ENCODE results near the gene HOXD10. TPM values are rescaled to one million over a fixed set of nuclear protein-coding genes. Genes with fewer than 3 reads are reported as not detected.

Gene HOXD10
- total RNA-seq, 1 experiment from 2014 or later: 88.6 TPM

DNA sequence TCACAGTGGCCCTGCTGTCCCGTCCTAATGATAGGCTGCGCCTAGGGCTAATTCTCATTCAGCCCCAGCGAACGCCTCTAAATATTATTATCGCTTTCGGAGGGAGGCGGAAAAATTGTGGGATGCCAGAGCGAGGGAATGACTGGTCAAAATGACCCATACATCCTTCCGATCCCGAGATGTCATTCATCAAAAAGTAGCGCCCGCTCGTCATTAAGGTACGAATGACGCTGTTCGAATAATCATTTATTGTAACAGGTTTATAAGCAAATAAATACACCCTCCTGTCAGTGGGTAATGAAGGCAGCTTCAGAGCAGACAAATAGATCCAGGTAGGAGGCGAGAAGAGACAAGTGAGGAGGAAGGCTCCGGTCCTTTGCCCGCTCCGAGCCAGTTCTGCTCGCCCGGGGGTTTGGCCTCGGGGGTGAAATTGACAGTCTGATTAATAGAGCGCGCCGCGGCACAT lies 32.7 kb upstream of the HOXD10 start, which contains the start of gene EVX2:
EVX2 (minus strand) TSS at position 167 of the 466 bp plus-strand sequence. CDS start 186 bp downstream, outside the sequence.
- intact Hi-C loops (cut with micrococcal nuclease; ENCODE audit: unreplicated experiment): loop anchor here (2.0 to 5.0 kb wide), 3 partner anchors 82 to 972 kb away; partner anchors contain the start of gene LNPK
- TF ChIP-seq, protein P1, sequence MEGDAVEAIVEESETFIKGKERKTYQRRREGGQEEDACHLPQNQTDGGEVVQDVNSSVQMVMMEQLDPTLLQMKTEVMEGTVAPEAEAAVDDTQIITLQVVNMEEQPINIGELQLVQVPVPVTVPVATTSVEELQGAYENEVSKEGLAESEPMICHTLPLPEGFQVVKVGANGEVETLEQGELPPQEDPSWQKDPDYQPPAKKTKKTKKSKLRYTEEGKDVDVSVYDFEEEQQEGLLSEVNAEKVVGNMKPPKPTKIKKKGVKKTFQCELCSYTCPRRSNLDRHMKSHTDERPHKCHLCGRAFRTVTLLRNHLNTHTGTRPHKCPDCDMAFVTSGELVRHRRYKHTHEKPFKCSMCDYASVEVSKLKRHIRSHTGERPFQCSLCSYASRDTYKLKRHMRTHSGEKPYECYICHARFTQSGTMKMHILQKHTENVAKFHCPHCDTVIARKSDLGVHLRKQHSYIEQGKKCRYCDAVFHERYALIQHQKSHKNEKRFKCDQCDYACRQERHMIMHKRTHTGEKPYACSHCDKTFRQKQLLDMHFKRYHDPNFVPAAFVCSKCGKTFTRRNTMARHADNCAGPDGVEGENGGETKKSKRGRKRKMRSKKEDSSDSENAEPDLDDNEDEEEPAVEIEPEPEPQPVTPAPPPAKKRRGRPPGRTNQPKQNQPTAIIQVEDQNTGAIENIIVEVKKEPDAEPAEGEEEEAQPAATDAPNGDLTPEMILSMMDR (conservative IDR thresholded peaks at IDR 0.05; ENCODE audit: low read depth, low read length): no peak
- TF ChIP-seq EZH2 (IDR thresholded peaks at IDR 0.05; ENCODE audit: borderline replicate concordance, low read depth, low read length, poor library complexity, severe bottlenecking): no peak
- POLR2A ChIA-PET (ENCODE audit: low non-redundant PET): no interaction called here
- Histone ChIP-seq H3K4me1 (ENCODE audit: insufficient read depth, low read length, poor library complexity, severe bottlenecking) (peaks cover 31% of the 10 kb centered on the region), H3K27me3 (replicated peaks; ENCODE audit: insufficient read depth, low read depth, low read length, poor library complexity) (peaks cover 65% of the 10 kb centered on the region), H3K4me3 (ENCODE audit: low read depth, low read length, poor library complexity, severe bottlenecking) (peak within 1 kb of the TSS; percentile 45), H3K9me3 (ENCODE audit: low read depth, low read length, poor library complexity, severe bottlenecking) (no peaks in the 10 kb centered on the region), H3K36me3 (ENCODE audit: insufficient read depth, low read length, poor library complexity, severe bottlenecking) (no peaks in the 10 kb centered on the region), H3K27ac (ENCODE audit: low read depth, low read length, poor library complexity, severe bottlenecking) (no peak within 1 kb of the TSS)
- no TSS peak for BruUV-seq (replicated peaks)
- DNase-seq (ENCODE audit: low spot score): no peak
- CTCF ChIA-PET: interaction anchor here (0.5 to 0.6 kb wide), 2 partner anchors 149 to 710 kb away, joined by 3 to 6 read pairs; no protein-coding TSS in a partner anchor

DNA sequence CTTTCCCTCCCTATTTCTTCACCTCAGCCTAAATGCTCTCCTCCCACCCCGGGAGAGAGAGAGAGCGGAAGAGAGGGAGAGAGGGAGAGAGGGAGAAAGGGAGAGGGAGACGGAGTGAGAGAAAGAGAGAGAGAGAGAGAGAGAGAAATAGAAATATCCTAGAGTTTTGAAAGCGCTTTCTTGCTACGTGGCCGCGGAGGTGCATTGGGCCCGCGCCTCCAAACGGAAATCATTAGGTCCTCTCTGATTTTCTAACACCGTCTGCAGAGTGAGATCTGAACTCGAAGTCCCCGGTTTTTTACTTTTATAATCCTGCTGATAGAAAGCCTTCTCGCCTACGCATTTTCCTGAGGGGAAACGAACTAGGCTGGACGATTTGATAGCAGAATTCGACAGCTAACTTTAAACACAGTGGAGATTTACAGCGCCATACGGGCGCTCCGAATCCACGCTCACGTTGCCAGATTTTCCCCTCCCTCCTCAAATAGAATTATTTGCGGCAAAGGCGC lies 31.9 kb upstream of the HOXD10 start:
- no TSS peak for BruUV-seq (replicated peaks)
- CTCF ChIA-PET: interaction anchor here (1.0 to 1.9 kb wide), 3 partner anchors 13 to 717 kb away, joined by 4 to 9 read pairs (median 5); no protein-coding TSS in a partner anchor
- TF ChIP-seq, protein P1 (conservative IDR thresholded peaks at IDR 0.05; ENCODE audit: low read depth, low read length): no peak
- no peak for TF ChIP-seq EZH2 (IDR thresholded peaks at IDR 0.05; ENCODE audit: borderline replicate concordance, low read depth, low read length, poor library complexity, severe bottlenecking)
- H3K4me1 ChIP-seq (ENCODE audit: insufficient read depth, low read length, poor library complexity, severe bottlenecking): peaks cover 28% of the 10 kb centered on the region
- POLR2A ChIA-PET (ENCODE audit: low non-redundant PET): no interaction called here
- H3K9me3 ChIP-seq (ENCODE audit: low read depth, low read length, poor library complexity, severe bottlenecking): no peaks in the 10 kb centered on the region
- H3K27me3 ChIP-seq (replicated peaks; ENCODE audit: insufficient read depth, low read depth, low read length, poor library complexity): peaks cover 57% of the 10 kb centered on the region
- intact Hi-C loops (cut with micrococcal nuclease; ENCODE audit: unreplicated experiment): loop anchor here (2.0 to 5.0 kb wide), 6 partner anchors 82 to 972 kb away; partner anchors contain the start of gene LNPK
- H3K4me3 ChIP-seq (ENCODE audit: low read depth, low read length, poor library complexity, severe bottlenecking): peak overlapping the region; percentile 45
- H3K36me3 ChIP-seq (ENCODE audit: insufficient read depth, low read length, poor library complexity, severe bottlenecking): no peaks in the 10 kb centered on the region
- no peak overlapping the region for H3K27ac ChIP-seq (ENCODE audit: low read depth, low read length, poor library complexity, severe bottlenecking)
- peak; percentile 58 for DNase-seq (ENCODE audit: low spot score)

DNA sequence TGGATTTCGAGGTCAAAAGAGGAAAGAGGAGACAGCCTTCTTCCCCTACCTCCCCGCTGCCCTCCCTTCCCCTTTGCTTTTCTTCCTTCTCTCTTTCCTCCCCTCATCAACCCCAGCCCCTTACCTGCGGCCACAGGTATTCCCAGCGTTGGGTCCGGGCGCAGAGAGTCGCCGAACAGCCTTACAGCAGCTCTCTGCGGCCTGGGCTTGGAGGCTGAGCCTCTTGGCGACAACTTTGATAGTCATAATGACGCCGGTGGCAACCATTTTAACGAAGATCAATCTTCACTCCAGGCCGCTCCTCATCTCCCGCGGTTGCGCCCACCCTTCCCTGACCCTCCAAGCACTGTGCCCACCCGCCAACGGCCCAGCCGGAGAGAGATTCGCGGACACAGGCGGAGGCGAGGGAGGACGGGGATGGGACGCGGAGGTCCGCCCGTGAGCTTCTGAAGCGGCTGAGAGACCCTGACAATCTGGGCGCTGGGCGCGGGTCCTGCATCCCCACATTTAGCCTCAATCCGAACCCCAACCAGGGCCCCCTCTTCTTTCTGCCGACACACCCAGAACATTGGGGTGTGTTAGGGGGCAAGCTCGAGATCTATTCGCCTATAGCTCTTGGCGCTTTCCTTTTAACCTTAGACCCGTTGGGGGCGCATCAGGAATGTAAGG lies 31.3 kb upstream of the HOXD10 start:
- no peak for TF ChIP-seq EZH2 (IDR thresholded peaks at IDR 0.05; ENCODE audit: borderline replicate concordance, low read depth, low read length, poor library complexity, severe bottlenecking)
- TF ChIP-seq, protein P1 (conservative IDR thresholded peaks at IDR 0.05; ENCODE audit: low read depth, low read length): no peak
- no peak for DNase-seq (ENCODE audit: low spot score)
- Histone ChIP-seq H3K27ac (ENCODE audit: low read depth, low read length, poor library complexity, severe bottlenecking) (no peak overlapping the region), H3K36me3 (ENCODE audit: insufficient read depth, low read length, poor library complexity, severe bottlenecking) (no peaks in the 10 kb centered on the region), H3K4me3 (ENCODE audit: low read depth, low read length, poor library complexity, severe bottlenecking) (peak overlapping the region; percentile 45), H3K4me1 (ENCODE audit: insufficient read depth, low read length, poor library complexity, severe bottlenecking) (peaks cover 27% of the 10 kb centered on the region), H3K27me3 (replicated peaks; ENCODE audit: insufficient read depth, low read depth, low read length, poor library complexity) (peaks cover 56% of the 10 kb centered on the region), H3K9me3 (ENCODE audit: low read depth, low read length, poor library complexity, severe bottlenecking) (no peaks in the 10 kb centered on the region)
- intact Hi-C loops (cut with micrococcal nuclease; ENCODE audit: unreplicated experiment): loop anchor here (2.0 to 5.0 kb wide), 4 partner anchors 718 to 883 kb away; no protein-coding TSS in a partner anchor
- POLR2A ChIA-PET (ENCODE audit: low non-redundant PET): no interaction called here
- CTCF ChIA-PET: interaction anchor here (1.0 to 1.9 kb wide), 4 partner anchors 12 to 834 kb away, joined by 4 to 9 read pairs (median 6); no protein-coding TSS in a partner anchor
- no TSS peak for BruUV-seq (replicated peaks)
